ENCODE data around the gene CT45A9.
"Not testable (repeated sequence)": the region's sequence is repeated elsewhere in the genome, so short reads cannot be mapped to it uniquely, and the experiment has no call there.

The CT45A9 gene, protein sequence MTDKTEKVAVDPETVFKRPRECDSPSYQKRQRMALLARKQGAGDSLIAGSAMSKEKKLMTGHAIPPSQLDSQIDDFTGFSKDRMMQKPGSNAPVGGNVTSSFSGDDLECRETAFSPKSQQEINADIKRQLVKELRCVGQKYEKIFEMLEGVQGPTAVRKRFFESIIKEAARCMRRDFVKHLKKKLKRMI

DNA sequence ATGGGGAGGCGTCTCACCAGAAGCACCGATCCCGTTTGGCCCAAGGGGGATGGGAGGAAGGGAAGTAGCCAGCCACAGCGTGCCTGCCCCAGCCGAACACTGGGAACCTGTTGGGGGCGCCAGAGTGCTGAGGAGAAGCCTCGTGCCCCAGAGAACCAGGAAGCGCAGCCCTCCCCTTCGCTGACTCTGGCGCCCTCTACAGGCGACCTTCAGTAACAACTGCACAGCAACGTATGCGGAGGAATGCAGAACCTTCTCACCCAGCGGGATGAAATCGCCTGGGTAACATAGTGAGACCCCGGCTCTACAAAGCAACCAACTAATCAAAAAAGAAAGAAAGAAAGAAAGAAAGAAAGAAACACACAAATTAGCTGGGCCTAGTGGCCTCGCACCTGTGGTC, at the start of gene CT45A9:
Gene CT45A9 (minus strand): TSS at position 101 of the 400 bp plus-strand sequence. CDS start 3,751 bp downstream, outside the sequence.
- FAIRE-seq: not testable (repeated sequence)

DNA sequence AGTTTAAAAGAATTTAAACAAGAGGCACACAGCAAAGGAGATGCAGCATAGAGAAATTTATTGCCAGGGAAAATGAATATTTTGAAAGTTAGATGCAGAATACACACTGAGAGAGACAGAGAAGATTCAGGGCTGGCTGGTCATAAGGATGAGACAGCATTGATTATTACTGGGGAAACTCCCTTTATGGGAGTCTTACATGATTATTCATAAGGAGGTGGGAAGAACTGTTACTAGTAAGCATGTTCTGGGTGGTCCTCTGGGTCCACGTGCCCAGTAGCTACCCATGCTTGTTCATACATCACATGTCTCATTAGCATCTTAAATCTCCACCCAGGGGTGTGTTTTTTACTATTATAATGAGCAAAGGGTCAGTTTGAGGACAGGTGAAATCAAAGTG, 48.9 kb upstream of the CT45A9 start:
- FAIRE-seq: not testable (repeated sequence)

DNA sequence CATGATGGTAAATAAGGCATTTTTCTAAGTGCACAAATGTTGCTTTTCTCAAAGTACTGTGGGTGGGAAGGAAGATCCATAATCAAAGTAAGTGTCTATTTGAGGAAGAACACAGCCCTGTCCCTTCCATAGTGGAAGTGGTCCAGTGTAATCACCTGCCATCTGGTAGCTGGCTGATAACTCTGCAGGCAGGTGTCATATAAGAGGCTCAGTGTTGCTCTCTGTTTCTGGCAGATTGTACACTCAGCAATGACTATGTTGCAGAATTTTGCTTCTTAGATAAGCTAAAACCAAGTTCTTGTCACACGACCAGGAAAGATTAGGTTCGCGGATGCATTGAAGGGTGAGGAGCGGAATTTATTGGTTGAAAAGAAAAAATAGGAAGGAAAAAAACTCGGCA, 42.8 kb upstream of the CT45A9 start:
- FAIRE-seq: no peak

DNA sequence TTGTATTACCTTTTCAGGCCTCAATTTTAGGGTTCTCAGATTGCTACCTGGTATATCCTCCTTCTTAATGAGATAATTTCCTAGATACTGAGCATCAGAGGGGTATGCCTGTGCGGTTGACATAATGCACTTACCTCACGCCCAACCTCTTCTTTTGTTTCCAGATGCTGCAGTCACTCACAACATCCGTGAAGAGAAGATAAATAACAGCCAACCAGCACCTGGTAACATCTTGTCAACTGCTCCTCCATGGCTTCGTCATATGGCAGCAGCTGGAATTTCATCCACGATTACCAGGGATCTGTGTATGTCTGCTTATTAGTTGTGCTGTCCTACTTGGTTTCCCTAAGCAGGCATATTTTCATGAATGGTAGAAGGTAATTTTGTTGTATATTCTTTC, 38.6 kb upstream of the CT45A9 start:
- no peak for FAIRE-seq

DNA sequence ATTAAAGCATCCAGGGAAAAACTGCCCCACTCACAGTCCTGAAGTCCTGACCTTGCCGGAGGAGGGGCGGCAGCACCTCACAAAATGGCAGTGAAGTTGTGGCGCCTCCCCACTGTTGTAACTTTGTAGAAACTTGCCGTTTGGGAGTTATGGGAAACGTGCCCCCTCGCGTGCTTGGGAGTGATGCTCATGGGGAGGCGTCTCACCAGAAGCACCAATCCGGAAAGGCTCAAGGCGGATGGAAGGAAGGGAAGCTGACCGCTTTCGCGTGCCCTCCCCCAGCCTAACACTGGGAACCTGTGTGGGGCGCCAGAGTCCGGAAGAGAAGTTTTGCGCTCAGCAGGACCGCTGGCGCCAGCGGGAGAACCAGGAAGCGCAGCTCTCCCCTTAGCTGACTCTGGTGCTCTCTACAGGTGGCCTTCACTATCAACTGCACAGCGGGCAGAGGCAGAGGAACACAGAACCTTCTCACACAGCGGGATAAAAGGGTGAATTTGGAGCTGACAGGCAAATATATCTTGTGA, 21.7 kb upstream of the CT45A9 start, which contains the start of the genes CT45A10 and SAGE1:
Gene CT45A10 (minus strand): TSS at position 151 of the 524 bp plus-strand sequence. CDS start 8,100 bp downstream, outside the sequence.
Gene SAGE1 (plus strand): TSS at position 423 of the 524 bp plus-strand sequence. CDS start 2,527 bp downstream, outside the sequence.
- no peak for FAIRE-seq

DNA sequence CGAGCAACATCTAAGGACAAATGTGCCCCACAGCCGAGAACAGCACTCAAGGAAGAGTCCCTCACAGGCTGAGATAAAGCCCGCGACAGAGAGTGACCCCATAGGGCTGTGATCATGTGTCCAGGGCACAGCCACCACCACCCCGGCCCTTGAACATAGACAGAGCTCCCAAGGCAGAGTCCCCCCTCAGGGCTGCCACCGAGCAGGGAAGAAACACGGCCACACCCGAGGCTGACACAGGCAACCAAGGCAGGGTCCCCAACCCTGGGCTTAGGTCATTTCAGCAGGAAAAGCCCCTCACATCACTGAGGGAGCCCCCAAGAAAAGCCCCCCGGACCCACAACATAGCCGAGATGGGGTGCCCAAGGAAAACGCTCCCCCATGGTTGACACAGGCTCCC, 21.2 kb upstream of the CT45A9 start:
- FAIRE-seq: no peak

DNA sequence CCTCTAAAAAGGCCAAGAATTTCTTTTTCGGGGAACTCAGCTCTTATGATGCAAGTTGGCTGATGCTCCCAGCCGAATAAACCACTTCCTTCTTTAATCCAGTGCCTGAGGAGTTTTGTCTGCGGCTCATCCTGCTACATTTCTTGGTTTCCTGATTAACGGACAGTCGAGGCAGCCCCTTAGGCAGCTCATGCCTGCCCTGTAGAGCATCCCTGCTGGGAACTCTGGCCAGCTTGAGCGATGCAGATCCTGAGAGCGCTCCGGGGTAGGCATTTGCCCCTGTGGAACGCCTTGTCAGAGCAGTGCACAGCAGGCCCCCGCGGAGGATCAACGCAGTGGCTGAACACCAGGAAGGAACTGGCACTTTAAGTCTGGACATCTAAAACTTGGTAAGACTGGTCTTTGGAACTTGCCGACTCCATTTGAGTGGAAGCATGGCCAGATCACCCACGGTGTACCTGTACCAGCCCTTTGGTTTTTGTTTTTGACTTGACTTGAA, 18.5 kb upstream of the CT45A9 start:
- no peak for FAIRE-seq

DNA sequence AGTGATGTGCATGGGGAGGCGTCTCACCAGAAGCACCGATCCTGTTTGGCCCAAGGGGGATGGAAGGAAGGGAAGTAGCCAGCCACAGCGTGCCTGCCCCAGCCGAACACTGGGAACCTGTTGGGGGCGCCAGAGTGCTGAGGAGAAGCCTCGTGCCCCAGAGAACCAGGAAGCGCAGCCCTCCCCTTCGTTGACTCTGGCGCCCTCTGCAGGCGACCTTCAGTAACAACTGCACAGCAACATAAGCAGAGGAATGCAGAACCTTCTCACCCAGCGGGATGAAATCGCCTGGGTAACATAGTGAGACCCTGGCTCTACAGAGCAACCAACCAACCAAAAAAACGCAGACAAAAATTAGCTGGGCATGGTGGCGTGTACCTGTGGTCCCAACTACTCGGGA, 17.4 kb upstream of the CT45A9 start:
- FAIRE-seq: not testable (repeated sequence)

DNA sequence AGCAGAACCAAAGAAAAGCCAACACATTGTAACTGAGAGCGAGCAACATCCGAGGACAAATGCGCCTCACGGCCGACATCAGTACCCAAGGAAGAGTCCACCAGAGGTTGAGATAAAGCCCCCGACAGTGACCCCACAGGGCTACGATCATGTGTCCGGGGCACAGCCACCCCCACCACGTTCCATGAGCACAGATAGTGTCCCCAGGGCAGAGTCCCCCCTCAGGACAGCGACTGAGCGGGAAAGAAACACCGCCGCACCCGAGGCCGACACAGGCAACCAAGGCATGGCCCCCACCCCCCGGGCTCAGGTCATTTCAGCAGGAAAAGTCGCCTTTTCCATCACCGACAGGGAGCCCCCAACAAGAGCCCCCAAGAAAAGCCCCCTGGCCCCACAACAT, 16.6 kb upstream of the CT45A9 start:
- FAIRE-seq: not testable (repeated sequence)

DNA sequence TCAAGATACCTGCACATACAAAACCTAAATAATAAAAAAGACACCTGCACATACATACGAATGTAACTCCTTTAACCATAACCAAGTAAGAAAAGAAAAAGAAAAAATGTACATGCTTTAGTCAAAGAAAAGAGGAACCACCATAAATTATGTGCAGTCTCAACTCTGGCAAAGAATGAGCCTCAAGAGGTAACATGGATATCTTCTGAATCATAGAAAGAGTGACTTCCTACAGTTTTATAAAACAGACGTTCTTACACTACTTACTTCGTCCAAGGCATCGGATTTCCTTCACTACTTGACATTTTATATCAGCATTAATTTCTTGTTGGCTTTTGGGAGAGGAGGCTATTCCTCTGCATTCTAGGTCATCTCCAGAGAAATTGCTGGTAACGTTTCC, 11.1 kb upstream of the CT45A9 start:
- FAIRE-seq: not testable (repeated sequence)

DNA sequence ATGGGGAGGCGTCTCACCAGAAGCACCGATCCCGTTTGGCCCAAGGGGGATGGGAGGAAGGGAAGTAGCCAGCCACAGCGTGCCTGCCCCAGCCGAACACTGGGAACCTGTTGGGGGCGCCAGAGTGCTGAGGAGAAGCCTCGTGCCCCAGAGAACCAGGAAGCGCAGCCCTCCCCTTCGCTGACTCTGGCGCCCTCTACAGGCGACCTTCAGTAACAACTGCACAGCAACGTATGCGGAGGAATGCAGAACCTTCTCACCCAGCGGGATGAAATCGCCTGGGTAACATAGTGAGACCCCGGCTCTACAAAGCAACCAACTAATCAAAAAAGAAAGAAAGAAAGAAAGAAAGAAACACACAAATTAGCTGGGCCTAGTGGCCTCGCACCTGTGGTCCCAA, 17.2 kb downstream of the CT45A9 start, which contains the start of gene CT45A8:
Gene CT45A8 (minus strand): TSS at position 101 of the 400 bp plus-strand sequence. CDS start 3,755 bp downstream, outside the sequence.
- FAIRE-seq: not testable (repeated sequence)

DNA sequence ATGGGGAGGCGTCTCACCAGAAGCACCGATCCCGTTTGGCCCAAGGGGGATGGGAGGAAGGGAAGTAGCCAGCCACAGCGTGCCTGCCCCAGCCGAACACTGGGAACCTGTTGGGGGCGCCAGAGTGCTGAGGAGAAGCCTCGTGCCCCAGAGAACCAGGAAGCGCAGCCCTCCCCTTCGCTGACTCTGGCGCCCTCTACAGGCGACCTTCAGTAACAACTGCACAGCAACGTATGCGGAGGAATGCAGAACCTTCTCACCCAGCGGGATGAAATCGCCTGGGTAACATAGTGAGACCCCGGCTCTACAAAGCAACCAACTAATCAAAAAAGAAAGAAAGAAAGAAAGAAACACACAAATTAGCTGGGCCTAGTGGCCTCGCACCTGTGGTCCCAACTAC, 34.4 kb downstream of the CT45A9 start, which contains the start of gene CT45A7:
Gene CT45A7 (minus strand): TSS at position 101 of the 400 bp plus-strand sequence. CDS start 3,747 bp downstream, outside the sequence.
- not testable (repeated sequence) for FAIRE-seq

DNA sequence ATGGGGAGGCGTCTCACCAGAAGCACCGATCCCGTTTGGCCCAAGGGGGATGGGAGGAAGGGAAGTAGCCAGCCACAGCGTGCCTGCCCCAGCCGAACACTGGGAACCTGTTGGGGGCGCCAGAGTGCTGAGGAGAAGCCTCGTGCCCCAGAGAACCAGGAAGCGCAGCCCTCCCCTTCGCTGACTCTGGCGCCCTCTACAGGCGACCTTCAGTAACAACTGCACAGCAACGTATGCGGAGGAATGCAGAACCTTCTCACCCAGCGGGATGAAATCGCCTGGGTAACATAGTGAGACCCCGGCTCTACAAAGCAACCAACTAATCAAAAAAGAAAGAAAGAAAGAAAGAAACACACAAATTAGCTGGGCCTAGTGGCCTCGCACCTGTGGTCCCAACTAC, 51.7 kb downstream of the CT45A9 start, which contains the start of gene CT45A2:
Gene CT45A2 (minus strand): TSS at position 101 of the 400 bp plus-strand sequence. CDS start 3,747 bp downstream, outside the sequence.
- FAIRE-seq: not testable (repeated sequence)
